GM21723 (cell line): ENCODE results near the gene PTCHD1.

Source experiments
- ATAC-seq: cut with Tn5 transposase; IDR thresholded peaks from one replicate; pipeline ENCODE4 v1.9.1; 2021; ENCODE audit warnings: mild to moderate bottlenecking, moderate library complexity; ENCODE audit not compliant: unreplicated experiment

Gene PTCHD1

DNA sequence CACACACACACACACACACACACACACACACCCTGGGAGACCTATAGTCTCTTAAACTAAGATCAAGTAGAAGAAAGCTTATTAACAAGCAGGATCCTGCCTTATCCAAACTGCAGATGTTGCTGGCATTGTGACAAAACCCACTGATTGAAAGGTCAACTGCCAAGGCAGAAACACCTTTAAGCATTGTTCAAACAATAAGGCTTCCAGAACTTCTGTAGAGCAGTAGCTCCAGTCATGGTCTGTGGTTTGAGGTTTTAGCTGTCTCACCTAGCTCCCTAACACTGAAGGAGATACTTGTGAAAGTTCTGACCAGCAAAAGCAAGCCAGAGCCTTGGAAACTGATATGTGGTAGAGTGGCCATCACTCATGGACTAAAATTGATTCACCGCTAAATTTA lies 59.8 kb downstream of the PTCHD1 start:
- ATAC-seq, result no peak

DNA sequence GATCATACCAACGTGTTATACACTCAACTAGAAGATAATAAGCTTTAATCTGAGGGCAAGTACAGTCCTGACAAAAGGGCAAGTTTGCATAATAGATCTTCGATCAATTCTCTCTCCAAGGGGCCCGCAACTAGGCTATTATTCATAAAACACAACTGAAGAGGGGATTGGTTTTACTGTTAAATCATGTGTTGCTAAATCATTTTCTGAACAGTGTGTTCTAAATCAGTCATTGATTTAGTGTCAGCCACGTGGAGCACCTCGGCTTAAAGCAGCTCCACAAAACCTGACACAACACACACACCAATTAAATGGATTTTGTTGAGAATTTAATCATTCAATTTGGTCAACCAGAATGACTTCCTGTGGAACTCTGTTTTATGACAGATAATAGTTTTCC lies 61.6 kb downstream of the PTCHD1 start:
- ATAC-seq, result no peak

DNA sequence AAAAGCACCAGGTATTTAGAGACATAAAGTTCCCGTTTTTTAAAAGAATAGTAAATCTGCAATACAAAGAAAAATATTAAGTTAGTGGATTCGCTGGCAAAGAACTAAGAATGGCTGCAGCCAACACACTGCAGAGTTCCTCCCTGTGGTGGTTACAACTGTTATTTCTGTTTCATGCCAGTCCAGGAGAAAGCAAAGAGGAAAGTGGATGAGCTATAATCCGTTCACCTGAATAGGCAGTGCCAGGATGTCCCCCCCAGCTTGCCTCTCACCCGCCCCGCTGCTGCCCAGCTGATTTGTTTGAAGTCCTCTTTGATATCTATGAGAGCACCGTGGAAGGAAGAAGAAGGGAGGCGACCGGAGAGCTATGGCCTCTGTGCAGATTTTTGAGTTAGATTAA lies 63.9 kb downstream of the PTCHD1 start:
- no peak for ATAC-seq

DNA sequence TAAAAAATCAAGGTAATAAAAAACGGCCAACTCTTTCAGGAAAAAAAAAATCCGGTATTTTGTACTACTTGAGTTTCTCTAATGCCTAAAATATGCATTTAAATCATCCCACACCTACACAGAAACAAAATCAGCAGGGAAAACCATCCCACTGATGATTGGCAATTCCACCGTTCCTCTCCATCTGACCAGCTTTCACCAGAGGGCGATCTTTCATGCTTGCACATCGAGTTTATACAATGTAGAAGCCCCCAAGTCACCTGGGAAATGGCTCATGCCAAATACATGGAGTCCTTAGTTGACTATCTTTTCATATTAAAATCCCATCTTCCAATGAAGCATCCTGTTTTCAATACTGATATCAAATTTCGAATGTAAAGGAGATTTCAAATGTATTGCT lies 69.2 kb downstream of the PTCHD1 start:
- ATAC-seq, result no peak

DNA sequence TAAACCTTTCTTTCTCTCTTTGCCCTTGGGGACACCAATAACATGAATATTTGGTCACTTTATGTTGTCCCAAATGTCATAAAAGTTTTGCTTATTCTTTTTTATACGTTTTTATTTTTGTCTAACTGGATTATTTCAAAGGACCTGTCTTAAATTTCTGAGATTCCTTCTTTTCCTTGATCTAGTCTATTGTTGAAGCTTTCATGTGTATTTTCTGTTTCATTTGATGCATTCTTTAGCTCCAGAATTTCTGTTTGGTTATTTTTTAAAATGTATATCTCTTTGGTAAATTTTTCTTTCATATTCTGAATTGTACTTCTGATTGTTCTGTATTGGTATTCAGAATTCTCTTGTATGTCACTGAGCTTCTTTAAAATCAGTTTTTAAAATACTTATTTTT lies 88.3 kb downstream of the PTCHD1 start:
- ATAC-seq, result no peak

DNA sequence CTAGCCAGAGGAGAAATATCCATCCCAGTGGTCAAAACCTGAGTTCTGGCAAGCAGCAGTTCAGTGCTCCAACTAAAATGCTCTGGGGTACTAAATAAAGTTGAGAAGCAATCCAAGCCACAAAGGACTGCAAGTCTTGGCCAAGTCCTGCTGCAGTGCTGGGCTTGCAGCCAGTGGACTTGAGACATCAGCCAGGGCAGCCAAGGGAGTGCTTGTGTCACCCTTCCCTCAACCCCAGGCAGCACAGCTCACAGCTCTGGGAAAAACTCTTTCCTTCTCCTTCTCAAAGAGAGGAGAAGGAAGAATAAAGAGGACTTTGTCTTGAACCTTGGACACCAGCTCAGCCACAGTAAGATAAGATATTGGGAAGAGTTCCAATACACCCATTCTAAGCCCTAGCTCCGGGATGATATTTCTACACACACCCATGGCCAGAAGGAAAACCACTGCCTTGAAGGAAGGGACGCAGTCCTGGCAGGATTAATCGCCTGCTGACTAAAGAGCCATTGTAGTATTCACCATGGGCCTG lies 99.8 kb downstream of the PTCHD1 start:
- no peak for ATAC-seq

DNA sequence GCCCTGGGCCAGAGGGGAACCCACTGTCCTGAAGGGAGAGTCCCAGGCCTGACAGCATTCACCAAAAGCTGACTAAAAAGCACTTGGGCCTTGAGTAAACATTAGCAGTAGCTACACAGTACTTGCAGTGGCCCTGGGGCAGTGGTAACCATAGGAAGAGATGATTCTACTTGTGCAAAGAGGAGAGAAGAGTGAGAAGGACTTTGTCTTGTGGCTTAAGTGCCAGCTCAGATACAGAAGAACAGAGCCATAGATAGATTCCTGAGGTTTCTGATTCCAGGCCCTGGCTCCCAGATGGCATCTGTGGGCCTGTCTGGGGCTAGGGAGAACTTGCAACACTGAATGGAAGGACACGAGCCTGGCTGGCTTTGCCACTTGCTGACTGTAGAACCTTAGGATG lies 100.5 kb downstream of the PTCHD1 start:
- no peak for ATAC-seq

DNA sequence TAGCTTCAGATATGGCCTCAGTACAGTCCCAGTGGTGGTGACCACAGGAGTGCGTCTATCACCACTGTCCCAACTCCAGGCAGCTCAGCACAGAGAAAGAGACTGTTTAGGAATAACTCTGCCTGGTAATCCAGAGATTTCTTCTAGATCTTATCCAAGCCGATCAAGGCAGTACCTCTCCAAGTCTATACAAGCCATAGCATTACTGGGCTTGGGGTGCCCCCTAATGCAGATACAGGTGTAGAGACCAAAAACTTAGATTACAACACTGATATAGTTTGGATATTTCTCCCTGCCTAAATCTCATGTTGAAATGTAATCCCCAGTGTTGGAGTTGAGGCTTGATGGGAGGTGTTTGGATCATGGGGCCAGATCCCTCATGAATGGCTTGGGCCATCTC lies 100.9 kb downstream of the PTCHD1 start:
- ATAC-seq, result no peak

DNA sequence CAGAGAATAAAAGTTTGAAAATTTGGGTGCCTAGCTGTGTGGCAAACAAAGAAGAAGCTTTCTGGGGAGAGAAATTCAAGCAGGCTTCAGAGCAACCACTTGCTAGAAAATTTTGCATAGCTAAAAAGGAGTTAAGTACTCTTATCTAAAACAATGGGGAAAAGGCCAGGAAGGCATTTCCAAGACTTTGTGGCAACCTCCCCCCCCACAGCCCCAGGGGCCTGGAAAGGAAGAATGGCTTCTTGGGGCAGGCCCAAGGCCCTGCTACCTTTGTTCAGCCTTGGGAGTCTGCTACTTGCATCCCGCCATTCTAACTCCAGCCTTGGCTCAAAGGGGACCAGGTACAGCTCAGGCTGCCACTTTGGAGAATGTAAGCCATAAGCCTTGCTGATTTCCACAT lies 102.2 kb downstream of the PTCHD1 start:
- ATAC-seq, result no peak

DNA sequence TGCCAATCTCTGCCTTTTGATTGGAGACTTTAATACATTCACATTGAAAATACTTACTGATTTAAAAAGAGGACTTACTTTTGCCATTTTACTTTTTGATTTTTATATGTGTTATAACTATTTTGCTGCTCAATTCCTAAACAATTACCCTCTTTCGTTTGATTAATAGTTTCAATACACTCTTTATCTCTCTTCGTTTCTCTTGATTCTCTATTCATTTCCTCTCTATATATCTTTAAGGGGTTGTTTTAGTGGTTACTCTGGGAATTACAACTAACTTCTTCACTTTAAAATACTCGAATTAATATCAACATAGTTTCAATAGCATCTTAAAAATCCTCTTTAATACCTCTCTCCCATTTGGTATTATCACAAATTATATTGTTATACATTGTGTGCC lies 116.6 kb downstream of the PTCHD1 start:
- ATAC-seq, result no peak
